DMS79 (cell line): ENCODE results near the gene RPAP3.

Experiments used
- DNase-seq: peaks from one replicate; lab custom pipeline; 2025; lab: John Stamatoyannopoulos, UW

RPAP3 gene

DNA sequence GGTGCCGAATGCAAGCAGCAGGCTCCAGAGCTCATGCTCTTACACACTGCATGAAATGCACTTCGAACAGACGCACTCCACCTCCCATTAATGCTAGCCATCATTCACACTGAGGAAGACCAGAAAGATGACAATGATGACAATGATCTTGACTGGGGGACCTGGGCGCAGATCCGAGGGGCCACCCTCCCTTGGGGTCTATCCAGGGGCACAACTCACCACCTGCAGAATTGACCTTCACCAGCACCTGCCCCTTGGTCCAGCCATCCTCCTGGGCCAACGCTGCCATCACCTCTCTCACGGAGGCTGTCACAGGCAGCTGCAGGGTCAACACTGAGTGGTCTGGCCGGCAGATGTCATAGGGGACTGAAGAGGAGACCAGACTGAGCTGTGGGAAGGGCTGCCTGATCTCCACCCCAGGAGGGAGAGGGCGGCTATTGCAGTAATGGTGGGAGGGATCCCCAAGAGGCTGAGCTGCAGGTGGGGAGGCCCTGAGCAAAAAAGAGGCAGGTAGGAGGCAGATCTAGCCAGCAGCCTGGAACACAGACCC, 37.6 kb upstream of the RPAP3 start:
- DNase-seq = no peak

DNA sequence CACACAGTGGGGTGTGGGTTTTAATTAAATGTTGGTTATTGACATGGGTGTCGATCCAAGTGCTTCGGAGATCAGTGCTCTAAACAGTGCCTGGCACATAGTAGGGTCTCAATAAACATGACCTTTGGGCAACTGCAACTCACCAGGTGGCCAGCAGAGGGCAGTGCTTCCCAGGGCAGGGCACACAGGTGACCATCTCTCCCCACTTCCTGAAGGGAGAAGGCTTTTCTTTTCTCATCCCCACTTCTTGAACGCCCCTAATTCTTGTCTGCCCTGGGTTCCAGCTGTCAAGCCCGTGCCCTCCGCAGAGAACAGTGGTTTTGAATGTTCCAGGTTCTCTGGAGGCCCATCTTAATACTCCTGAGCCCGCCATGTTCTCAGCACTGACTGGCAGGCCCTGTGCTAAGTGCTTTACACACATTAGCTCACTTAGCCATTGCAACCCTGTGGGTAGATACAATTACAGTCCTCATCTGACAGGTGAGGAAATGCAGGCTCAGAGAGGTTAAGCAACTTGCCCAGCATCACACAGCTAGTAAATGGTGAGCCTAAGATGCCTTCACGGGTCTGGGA, 36.5 kb upstream of the RPAP3 start:
- DNase-seq = no peak

DNA sequence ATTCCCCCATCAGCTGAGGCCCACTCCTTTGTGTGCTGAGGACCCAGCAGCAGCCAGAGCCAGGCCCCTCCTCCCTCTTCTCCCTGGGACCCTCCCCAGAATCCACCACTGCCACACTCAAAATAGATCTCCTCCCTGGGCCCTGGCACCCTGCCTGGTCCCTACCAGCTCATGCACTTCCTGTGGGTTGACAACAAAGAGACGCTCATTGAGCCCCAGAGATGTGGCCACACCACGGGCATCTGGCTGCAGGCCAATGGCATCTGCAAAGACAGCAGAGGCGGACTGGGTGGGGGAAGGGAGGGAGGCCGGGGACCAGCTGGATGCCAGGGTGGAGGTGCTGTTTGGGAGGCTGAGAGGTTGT, 35.5 kb upstream of the RPAP3 start:
- DNase-seq = peak; percentile 97

DNA sequence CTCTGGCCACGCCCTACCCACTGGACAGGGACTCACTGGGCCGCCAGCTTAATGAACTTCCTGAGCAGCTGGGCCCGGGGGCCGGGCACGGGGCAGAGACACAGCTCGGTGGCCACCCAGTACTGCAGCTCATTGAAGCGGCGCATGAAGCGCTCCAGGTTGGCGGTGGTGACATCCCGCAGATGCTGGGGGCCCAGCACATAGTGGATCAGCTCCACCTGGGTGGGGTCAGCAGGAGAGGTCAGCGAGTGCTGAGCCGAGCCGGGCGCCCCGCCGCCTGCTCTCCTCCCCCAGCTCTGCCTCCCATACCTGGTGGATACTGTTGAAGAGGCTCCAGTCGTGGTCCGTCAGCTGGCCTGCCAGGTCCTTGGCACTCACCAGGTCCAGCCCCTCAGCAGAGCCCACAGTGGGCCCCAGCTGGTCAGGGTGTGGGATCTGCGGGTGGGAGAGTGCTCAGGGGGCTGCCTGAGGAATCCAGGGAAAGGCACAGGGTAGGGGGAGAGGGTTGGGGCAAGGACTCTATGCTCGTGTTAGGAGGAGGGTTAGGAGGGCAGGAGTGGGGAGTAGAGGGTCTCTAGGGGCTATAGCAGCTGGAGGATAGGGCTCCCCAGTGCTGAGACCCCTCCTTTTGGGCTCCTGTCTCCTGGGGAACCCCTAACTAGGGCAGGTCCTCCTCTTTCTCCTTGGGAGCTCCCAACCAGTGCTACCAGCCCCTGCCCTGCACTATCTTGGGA, 34.9 kb upstream of the RPAP3 start:
- DNase-seq = no peak

DNA sequence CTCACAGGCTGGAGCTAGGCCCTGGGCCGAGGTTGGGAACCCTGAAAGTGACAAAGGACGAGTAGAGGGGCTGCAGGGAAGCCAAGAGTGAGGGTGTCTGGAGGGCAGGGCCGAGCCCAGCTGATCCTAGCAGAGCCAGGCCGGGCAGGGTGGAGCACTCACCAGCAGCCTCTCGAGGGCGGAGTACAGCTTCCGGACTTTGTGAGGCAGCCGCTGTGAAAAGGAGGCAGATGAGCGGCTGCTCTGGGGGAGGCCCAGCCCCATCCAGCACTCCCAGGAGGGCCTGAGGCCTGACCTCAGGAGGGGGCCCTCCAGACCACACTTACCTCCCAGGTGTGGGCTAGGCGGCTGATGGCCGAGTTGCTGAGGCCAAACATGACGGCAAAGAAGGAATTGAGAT, 34.1 kb upstream of the RPAP3 start:
- DNase-seq = no peak

DNA sequence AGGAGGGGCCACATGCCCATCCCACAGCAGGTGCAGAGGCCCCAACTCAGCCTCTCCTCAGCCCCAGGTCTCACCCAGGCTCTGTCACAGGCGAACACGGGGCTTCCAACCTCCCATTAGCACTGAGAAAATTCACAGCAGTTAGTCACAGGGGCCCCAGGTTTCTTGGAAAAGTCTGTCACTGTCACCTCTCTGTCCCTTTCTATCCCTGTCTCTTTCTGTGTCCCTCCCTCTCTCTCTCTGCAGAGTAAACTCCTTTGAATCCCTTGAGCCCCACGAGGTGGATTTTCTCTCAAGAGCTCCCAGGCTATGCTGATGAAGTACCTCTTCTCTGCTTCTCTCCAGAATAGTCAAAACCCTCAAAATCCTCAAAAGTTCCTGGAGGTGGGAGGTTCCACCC, 33.5 kb upstream of the RPAP3 start:
- DNase-seq = no peak

DNA sequence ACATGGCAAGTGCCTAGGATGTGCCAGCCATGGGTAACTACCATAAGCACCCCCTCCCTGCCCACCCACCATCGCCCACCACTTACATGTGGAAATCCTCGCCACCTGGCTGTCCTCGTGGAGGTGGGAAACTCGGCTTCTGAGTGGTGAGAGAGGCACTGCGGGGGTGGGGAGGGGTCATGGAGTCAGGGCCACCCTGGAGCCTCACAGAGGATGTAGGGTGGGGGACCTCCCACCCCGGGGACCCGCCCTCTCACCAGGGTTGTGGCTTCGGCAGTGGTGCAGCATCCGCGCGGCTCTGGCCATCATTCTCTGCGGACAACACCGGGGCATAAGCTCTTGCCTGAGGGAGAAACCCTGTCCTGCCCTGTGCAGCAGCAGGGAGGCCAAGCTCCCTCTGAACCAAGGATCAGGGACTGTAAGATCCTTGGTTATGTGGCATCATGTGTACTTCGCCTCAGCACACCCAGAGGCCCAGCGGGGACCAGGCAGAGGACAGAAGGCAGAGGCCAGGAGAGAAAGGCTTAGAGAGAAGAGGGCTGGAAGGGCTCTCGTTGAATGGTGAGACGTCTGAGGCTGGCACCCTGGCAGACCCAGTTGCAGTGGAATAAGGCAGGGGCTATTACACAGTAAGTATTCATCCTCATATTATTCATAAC, 32.2 kb upstream of the RPAP3 start:
- DNase-seq = no peak

DNA sequence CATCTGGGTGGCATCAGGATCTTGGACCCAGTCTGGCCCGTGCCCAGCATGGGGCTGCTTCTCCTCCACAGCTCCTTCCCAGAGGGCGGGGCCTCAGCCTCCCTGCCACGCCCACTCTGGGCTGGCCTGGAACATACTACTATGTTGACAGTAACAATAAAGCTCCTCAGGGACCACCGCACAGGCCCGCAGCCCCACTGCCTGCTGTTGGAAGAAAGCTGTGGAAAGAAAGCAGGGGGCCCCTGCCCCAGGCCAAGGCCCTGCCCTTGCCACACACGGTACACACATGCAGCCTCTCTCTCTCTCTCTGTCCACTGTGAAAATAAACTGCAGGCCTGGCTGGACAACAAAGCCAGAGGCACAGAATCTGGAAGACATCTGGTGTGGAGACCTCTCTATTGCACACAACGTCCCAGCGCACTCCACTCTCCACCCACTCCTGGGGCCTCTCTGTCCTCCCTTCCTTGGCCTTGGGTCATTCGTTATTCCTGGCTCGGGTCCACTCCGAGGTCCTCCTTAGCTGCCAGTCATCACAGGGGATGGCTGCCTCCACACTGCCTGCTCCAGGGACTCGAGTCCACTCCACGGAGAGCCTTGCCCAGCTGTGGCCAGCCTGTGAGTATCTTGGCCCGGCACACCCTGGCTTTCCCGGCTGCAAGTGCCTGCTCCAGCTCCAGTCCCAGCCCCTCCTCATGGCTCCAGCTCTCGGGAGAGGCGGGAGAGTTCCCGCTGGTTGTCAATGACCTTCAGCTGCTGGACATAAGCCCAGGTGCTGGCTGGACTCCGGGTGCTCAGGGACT, 31.2 kb upstream of the RPAP3 start:
- DNase-seq = no peak

DNA sequence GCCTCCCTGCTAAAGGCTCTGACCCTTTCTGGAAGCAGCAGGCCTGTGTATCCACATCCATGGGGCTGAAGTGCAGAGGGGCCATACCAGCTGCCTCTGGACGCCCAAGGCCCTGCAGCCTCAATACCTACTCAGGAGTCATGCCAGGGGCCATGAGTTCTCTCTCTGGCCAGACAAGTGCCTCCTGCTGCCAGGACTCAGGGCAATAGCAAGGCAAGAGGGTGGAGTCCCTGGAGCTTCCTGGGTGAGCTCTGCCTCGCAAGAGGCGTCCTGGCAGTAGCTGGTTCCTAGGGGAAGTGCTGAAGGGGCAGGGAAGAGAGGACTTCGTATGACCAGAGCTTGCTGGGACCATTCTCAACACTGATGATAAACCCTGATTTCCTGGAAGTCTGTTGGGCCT, 30.4 kb upstream of the RPAP3 start:
- no peak for DNase-seq

DNA sequence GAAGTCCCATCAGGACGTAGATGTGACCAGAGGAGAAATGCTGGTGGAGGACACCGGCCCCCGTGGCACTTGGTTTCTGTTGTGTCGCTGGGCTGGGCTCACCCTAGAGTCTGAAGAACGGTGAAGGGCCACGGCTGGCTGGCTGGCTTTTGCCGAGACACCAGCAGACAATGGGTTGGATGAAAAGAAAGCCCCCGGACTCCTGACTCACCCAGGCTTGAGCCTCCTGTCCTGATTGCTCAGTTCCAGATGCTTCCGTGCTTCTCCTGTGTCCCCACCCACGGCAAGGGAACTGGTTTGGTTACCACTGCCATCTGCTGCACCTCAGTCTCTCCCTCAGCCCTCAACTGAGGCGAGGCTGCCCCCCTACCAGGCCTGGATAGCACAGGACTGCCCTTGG, 29.8 kb upstream of the RPAP3 start:
- DNase-seq = no peak

DNA sequence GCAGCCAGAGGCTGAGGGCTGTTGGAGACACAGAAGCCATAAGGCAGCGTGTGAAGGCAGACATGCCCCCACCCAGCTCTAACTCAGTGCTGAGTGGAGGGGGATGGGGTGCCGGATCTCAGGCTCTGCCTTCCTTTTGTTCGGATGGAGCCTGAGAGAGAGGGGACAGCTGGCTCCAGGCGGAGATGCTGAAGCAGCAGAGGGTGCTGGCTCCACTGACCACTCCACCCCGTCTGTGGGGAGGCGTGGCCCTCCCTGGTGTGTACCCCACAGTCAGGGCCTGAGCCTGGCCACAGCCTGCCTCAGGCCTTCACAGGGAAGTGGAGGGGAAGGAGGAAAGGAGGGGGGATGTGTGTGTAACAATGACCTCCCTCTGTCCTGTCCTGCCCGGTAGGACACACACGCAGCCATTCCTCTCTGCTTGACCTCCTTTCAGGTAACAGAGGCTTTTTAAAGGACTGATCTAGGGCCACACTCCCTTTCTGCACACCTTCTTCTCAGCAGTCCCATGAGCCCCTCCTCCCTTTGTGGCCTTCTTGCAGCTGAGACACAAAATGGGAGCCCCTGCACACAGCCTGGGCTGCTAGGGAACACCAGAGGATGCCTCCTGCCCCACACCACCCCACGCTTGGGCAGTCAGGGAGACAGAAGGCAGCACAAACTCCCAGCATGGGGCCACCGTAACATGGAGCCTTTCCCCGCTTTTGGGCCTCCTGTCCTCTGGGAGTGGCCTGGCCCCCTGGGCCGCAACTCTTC, 29.1 kb upstream of the RPAP3 start:
- no peak for DNase-seq

DNA sequence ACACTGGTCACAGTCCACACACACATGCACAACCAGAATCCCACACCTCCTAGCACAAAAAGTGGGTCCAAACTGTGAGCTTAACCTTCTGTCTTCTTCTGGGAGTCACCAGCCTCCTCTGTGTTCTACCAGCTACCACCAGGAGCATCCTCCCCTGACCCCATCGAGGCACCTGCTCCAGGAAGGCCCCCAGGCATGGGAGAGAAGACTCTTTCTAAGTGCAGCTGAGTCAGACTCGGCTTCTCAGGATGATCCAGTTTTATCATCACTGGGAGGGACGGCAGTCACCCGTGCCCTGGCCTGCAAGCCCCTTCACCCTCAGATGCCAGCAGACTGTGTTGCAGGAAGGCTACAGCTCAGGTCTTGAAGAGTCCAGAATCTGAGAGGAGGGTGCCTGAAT, 27.3 kb upstream of the RPAP3 start:
- no peak for DNase-seq

DNA sequence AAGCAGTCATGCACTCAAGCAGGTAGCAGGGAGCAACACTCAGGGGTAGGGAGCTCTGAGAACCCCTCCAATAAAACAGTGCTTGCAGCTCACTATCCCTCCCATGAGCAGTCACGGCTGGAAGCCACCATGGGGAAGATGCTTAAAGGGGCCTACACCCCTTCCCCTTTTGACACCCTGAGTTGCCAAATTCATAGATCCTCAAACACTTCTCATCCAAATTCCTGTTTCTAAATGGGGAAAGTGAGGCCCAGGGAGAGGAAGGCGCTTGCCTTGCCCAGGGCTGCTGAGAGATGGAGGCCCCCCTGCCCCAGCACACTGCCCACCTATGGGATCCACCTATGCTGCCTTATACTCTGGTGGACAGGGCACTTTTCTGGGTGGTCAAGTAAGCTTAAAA, 26.7 kb upstream of the RPAP3 start:
- no peak for DNase-seq

DNA sequence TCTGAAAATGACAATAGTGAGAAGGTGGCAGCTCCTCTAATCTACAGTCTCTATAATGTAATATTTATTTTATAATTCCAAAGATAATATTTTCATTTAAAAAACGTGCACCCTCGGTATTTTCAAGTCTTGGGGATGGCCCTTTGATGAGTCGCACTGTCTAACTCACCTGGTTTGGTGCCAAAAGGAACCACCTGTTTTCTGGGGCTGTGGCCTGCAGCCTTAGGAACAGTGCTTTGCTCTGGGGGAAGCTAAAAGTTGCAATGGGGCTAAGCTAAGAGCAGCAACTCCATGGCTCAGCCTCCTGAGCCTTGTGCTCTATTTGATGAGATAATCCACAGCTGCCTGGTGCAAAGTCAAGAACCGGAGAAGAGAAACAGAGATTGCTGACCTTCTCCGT, 25.9 kb upstream of the RPAP3 start:
- DNase-seq = no peak

DNA sequence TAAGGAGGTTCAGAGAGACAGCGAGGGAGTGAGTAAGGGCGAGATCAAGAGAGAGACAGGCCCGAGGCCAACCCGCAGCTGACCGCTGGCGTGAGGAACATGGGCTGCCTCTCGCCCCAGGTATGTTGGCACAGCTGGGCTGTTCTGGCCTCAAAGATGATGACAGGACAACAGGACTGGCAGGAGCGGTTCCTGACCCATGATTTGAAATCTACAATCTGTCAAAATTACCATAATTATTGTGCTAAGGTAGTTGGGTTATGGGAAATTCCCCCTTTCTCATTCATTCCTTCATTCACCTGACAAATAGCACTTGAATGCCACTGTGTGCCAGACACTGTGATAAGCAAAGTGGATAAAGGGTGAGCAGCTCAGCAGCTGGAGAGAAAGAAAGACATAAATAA, 24.5 kb upstream of the RPAP3 start:
- no peak for DNase-seq

DNA sequence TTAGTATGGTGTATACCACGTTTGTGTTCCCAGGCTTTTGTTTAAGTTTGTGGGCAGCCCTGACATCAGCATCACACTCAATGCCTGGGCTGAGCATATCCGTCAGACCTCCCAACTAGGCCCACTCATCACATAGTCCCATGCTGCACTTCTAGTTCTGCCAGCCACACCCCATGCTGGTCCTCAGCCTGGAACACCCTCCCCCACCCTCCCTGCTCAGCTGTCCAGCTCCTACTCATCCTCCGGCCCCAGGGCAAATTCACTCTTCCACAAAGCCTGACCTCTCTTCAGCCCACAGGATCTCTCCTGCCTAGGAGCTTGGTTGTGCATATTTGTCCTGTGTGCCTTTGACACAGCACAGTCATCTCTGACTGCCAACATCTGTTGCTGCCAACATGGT, 23.4 kb upstream of the RPAP3 start:
- no peak for DNase-seq

DNA sequence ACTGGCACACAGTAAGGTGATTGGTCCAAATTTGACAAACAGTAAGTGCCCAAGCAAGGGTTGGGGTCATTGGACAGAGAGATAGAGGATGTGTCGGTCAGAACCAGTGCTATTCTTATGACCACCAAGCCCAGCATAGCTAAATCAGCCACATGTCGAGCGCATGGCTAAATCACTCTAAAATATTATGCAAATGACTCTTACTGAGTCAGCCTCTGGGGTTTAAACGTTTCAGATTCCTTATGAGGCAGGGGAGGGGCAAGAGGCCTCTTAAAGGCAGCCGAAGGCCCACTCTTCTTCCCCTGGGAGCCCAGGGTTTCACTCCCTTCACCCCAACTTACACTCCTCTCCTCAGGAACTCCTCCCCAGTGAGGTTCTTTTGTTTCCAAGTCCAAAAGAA, 20.1 kb upstream of the RPAP3 start:
- no peak for DNase-seq

DNA sequence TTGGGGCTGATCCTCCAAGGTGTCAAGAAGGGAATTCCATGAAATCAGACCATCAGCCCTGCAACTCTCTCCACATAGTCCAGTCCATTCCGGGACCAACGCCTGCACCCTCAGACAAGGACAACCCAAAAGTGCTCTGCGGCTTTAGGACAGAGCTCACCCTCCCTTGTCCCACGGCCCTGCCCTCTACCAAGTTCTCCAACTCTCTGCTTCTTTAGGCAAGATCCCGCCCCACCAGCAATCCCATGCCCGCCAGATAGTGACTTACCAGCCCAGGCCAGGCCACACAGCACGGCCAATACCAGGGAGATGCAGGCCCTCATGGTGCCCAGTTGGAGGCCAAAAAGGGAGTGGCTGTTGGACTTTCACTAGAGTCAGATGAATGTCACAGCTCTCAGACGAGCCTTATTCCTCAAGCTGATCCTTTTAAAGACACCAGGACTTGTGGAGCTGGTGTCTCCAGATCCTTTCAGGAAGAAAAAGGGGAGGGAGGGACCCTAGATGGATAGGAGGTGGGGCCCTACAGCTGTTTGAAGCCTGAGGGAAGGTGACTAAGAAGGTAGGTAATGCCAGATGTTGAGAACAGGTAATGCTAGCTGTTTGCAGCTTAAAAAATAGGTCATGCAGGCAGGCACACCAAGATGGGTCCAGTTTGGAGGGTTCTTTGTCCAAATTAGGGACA, 19.4 kb upstream of the RPAP3 start, which contains the start of gene ENDOU:
Gene ENDOU (minus strand): TSS at position 400 of the 682 bp plus-strand sequence. CDS start 77 bp downstream, at position 323.
- no peak for DNase-seq

DNA sequence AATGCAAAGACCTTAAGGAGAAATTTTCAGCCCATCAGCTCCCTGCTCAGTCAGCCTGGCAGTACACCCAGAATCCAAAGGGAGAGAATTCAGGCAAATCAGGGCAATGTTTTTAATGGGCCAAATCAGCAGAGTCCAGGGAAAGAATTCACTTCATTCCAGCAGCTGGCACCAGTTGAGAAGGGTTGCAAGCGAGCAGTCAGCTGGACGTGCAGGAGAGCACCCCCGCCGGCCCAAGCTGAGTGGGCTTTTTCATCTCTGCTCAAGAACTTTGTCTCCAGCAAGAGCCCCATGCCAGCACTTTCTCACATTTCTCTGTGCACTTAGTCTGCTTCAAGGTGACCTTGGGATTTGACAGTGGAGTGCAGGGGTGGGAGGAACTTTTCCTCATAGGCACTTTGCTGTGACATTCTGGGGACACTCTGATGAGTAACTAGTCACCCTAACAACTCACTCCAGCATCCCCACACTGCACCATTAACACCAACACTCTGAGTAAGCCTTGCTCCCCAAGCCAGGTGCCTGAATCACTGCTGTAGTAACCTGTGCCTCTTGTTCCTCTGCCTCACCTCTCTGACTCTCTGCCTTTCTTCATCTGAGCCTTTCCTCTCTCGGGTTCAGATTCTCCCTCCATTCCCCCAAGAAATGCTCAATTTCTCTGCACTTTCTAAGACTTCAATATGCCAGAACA, 17.3 kb upstream of the RPAP3 start:
- no peak for DNase-seq

DNA sequence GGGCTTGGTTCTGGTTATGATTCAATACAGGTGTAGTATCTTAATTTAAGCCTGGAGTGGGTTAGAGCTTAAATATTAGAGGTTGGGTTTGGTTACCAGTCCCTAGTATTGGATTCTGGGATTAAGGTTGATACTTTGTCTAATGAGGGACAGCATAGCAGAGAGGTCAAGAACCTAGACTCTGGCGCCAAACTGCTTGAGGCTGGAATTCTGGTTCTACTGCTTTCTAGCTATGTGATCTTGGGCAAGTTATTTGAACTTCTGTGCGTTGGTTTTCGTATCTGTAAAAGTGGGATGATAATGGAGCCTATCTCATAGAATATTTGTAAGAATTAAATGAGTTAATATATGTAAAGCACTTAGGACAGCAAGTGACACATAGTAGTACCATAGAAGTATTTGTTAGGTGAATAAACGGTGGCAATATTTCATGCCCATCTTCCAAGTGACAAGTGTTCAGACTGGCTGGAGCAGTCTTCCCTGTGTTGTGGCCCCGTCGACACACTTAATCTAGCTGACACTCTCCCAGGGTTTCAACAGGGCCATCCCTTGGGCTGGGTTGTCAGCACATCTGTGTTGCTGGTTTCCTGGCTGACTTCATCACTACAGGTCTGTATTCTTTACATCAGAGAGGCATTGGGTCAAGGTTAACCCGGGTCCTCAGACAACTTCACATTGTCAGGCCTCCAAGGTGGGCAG, 16.5 kb upstream of the RPAP3 start:
- DNase-seq = no peak
